CD4-positive, alpha-beta T cell (primary cell): ENCODE measurements around the gene UHMK1. TPM values are rescaled to one million over a fixed set of nuclear protein-coding genes. Genes with fewer than 3 reads are reported as not detected.

ENCODE experiments used
- ATAC-seq: fragments of 200-7000 bp; cut with Tn5 transposase; one replicate; pipeline ENCODE4 v1.10.0; 2022; ENCODE audit warnings: mild to moderate bottlenecking; ENCODE audit not compliant: poor library complexity
- CTCF ChIA-PET: fragments of 350-600 bp; sonication (Branson Sonifier 250); formaldehyde crosslinking; loops from one replicate; lab custom pipeline; 2021; ENCODE audit warnings: antibody characterized with exemption, inconsistent platforms; lab: Charles Lee
- POLR2A ChIA-PET: fragments of 350-600 bp; sonication (Branson Sonifier 250); formaldehyde crosslinking; loops from one replicate; lab custom pipeline; 2021; ENCODE audit warnings: antibody characterized with exemption, inconsistent platforms; lab: Charles Lee
- DNase-seq, 14 experiments: peaks; one replicate each; pipeline ENCODE4 v3.0.0-alpha.2; 2013 to 2020; ENCODE audit warnings: mixed read lengths in 2 of 14
- H3K27ac ChIP-seq, 2 donors: one replicate each; pipeline versions ENCODE4 v1.5.1 to v1.7.0; 2013; ENCODE audit warnings: low read length in 2 of 2, low read depth in 1 of 2, mild to moderate bottlenecking in 1 of 2
- H3K27me3 ChIP-seq, 2 experiments: 1 replicate in 1 of 2; 2 replicates in 1 of 2; pipeline versions ENCODE4 v1.6.1 to v1.7.0; 2013; ENCODE audit warnings: low read length in 2 of 2, control low read depth in 1 of 2, mild to moderate bottlenecking in 1 of 2, moderate library complexity in 1 of 2; ENCODE audit not compliant: insufficient read depth in 2 of 2, control insufficient read depth in 1 of 2
- H3K36me3 ChIP-seq: one replicate; pipeline ENCODE4 v1.6.1; 2013; ENCODE audit warnings: low read length, control low read depth; ENCODE audit not compliant: insufficient read depth
- H3K4me1 ChIP-seq: one replicate; pipeline ENCODE4 v1.6.1; 2013; ENCODE audit warnings: low read length, control low read depth; ENCODE audit not compliant: insufficient read depth
- H3K4me3 ChIP-seq: one replicate; pipeline ENCODE4 v1.5.1; 2013; ENCODE audit warnings: mild to moderate bottlenecking, low read length, moderate library complexity
- H3K9me3 ChIP-seq, 2 experiments: 1 replicate in 1 of 2; 2 replicates in 1 of 2; pipeline versions ENCODE4 v1.6.1 to v1.7.0; 2013; ENCODE audit warnings: low read length in 2 of 2, mild to moderate bottlenecking in 2 of 2, control low read depth in 1 of 2, moderate library complexity in 1 of 2; ENCODE audit not compliant: control insufficient read depth in 1 of 2, insufficient read depth in 1 of 2
- H3K27ac Mint-ChIP-seq: one replicate; pipeline ENCODE4 v1.8.0; 2020; ENCODE audit warnings: mixed read lengths
- H3K27me3 Mint-ChIP-seq: one replicate; pipeline ENCODE4 v1.8.0; 2021; ENCODE audit warnings: mixed read lengths
- H3K36me3 Mint-ChIP-seq: one replicate; pipeline ENCODE4 v1.8.0; 2021; ENCODE audit warnings: low read depth, mixed read lengths
- H3K4me1 Mint-ChIP-seq: one replicate; pipeline ENCODE4 v1.8.0; 2021; ENCODE audit warnings: low read depth, mixed read lengths
- H3K4me3 Mint-ChIP-seq: one replicate; pipeline ENCODE4 v1.8.0; 2020; ENCODE audit warnings: mild to moderate bottlenecking, mixed read lengths
- H3K9me3 Mint-ChIP-seq: one replicate; pipeline ENCODE4 v1.8.0; 2020; ENCODE audit warnings: mixed read lengths
- intact Hi-C, 2 experiments: fragments of 100-400 bp; cut with DNase I in 1 of 2; cut with micrococcal nuclease in 1 of 2; formaldehyde crosslinking; loops; one replicate each; pipeline versions ENCODE4 v1.15.1 to v1.9.0; 2023 to 2025; cut with DNase I, micrococcal nuclease
- total RNA-seq, 174 experiments: library from RNA in 2 of 174; stranded (reverse) in 2 of 174; gene quantifications; one replicate each; pipeline ENCODE4 v1.2.3 and lab custom pipeline; 2021 to 2026
- TF ChIP-seq, protein P1 (sequence below): fragments of 200-600 bp; IDR thresholded peaks from one replicate; pipeline ENCODE4 v1.8.0; 2022; ENCODE audit warnings: antibody characterized with exemption, mild to moderate bottlenecking

Gene UHMK1
- total RNA-seq, 2 experiments from 2014 or later: 47.3 to 47.6 TPM

DNA sequence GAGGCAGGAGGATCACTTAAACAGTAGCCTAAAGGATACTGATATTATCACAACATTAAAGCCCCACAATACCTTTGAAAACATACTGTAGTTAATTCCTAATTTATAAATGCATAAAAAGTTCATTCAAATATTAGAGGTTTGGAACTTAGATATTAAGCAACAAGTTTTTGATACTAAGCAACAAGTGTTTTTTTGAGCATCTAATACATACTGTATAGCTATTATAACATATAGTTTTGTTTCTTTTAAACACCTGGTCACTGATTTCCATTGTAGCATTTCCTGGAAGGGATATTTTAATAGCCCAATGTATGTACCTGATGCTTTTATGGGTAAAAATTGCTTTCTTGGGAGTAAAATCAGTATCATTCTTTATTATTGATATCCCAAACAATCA is 4.5 kb downstream of the UHMK1 start:
- Histone ChIP-seq H3K9me3 (no peaks in the 10 kb centered on the region), H3K27me3 (no peaks in the 10 kb centered on the region), H3K4me1 (peaks cover 16% of the 10 kb centered on the region), H3K4me3 (no peak overlapping the region), H3K27ac (no peak overlapping the region), H3K36me3 (peaks cover 60% of the 10 kb centered on the region)
- Mint-ChIP-seq H3K27ac (no peak overlapping the region), H3K4me3 (no peak overlapping the region), H3K4me1 (peaks cover 40% of the 10 kb centered on the region), H3K36me3 (peaks cover 82% of the 10 kb centered on the region), H3K9me3 (peaks cover 2% of the 10 kb centered on the region), H3K27me3 (no peaks in the 10 kb centered on the region)
- POLR2A ChIA-PET: no interaction called here
- intact Hi-C loops: loop anchor here in 1 of 2 experiments (10.0 kb wide), 1 partner anchor 737 kb away; the partner anchor contains the start of gene ATF6
- DNase-seq: no peak
- TF ChIP-seq, protein P1, sequence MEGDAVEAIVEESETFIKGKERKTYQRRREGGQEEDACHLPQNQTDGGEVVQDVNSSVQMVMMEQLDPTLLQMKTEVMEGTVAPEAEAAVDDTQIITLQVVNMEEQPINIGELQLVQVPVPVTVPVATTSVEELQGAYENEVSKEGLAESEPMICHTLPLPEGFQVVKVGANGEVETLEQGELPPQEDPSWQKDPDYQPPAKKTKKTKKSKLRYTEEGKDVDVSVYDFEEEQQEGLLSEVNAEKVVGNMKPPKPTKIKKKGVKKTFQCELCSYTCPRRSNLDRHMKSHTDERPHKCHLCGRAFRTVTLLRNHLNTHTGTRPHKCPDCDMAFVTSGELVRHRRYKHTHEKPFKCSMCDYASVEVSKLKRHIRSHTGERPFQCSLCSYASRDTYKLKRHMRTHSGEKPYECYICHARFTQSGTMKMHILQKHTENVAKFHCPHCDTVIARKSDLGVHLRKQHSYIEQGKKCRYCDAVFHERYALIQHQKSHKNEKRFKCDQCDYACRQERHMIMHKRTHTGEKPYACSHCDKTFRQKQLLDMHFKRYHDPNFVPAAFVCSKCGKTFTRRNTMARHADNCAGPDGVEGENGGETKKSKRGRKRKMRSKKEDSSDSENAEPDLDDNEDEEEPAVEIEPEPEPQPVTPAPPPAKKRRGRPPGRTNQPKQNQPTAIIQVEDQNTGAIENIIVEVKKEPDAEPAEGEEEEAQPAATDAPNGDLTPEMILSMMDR: no peak
- ATAC-seq: no peak
- CTCF ChIA-PET: no interaction called here

DNA sequence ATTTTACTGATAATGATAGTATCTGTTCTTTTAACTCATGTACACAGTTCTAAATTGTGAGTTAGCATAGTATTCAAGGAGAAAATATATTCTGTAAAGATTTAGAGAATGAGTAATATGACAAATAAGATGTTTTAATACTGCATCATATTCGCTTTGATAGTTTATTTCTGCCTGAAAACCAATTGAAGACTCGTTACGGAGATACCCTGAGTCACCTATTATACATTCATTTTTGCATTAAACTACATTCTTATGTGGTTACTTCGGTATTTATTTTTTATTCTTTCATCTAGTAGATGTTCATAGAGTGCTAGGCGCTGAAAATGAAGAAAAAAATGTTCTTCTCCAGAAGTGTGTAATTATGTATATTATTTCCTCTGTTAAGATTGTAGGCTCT is 5.3 kb downstream of the UHMK1 start:
- TF ChIP-seq, protein P1: no peak
- POLR2A ChIA-PET: no interaction called here

DNA sequence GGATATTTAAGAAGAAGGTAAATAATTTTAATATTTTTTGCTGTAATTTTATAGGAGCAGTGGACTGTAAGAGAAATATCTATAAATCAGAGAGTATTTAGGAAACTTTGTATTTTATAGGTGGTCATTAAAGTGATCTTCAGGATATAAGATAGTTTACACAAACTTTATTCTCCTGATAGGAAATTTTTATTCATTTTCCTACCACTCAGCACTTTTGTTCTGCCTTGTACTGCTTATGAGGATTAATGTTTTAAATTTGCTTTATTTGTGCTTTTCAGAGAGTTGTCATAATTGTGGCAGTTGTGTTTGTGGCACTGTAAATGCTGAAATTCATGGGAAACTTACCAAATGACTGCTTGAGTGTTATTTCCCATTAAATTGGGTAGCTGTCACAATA is 29.7 kb downstream of the UHMK1 start:
- TF ChIP-seq, protein P1: no peak
- Histone ChIP-seq H3K4me3 (no peak overlapping the region), H3K27ac (no peak overlapping the region), H3K36me3 (peaks cover 37% of the 10 kb centered on the region), H3K27me3 (no peaks in the 10 kb centered on the region), H3K4me1 (no peaks in the 10 kb centered on the region), H3K9me3 (no peaks in the 10 kb centered on the region)
- DNase-seq (no peak), ATAC-seq (no peak)
- Mint-ChIP-seq H3K4me1 (no peaks in the 10 kb centered on the region), H3K9me3 (peaks cover 2% of the 10 kb centered on the region), H3K36me3 (peaks cover 77% of the 10 kb centered on the region), H3K4me3 (no peak overlapping the region), H3K27ac (no peak overlapping the region), H3K27me3 (no peaks in the 10 kb centered on the region)
- intact Hi-C loops: no loop called here
- CTCF ChIA-PET: interaction anchor here (0.8 kb wide), 1 partner anchor 28 kb away, joined by 3 read pairs; no protein-coding TSS in a partner anchor
- POLR2A ChIA-PET: no interaction called here

More for the DNA sequence above, 5.3 kb downstream of the UHMK1 start:
- no peaks in the 10 kb centered on the region for H3K27me3 Mint-ChIP-seq
- DNase-seq (no peak), ATAC-seq (no peak)
- peaks cover 33% of the 10 kb centered on the region for H3K4me1 Mint-ChIP-seq
- Histone ChIP-seq H3K4me3 (no peak overlapping the region), H3K27ac (no peak overlapping the region), H3K27me3 (no peaks in the 10 kb centered on the region), H3K36me3 (peaks cover 60% of the 10 kb centered on the region), H3K9me3 (no peaks in the 10 kb centered on the region), H3K4me1 (peaks cover 12% of the 10 kb centered on the region)
- H3K27ac Mint-ChIP-seq: no peak overlapping the region
- H3K36me3 Mint-ChIP-seq: peaks cover 84% of the 10 kb centered on the region
- CTCF ChIA-PET: no interaction called here
- intact Hi-C loops: loop anchor here in 1 of 2 experiments (10.0 kb wide), 1 partner anchor 738 kb away; the partner anchor contains the start of gene ATF6
- H3K9me3 Mint-ChIP-seq: no peaks in the 10 kb centered on the region
- no peak overlapping the region for H3K4me3 Mint-ChIP-seq
